ENCODE data around the gene CFAP20DC. TPM values are rescaled to one million over a fixed set of nuclear protein-coding genes. Genes with fewer than 3 reads are reported as not detected.
A peak's percentile ranks its signal among the peaks of the same experiment; 100 is the strongest.
"Not testable (repeated sequence)": the region's sequence is repeated elsewhere in the genome, so short reads cannot be mapped to it uniquely, and the experiment has no call there.

Gene CFAP20DC
- total and polyA plus RNA-seq, 9 donors, result 1.2 to 2.5 (median 1.9) TPM

DNA sequence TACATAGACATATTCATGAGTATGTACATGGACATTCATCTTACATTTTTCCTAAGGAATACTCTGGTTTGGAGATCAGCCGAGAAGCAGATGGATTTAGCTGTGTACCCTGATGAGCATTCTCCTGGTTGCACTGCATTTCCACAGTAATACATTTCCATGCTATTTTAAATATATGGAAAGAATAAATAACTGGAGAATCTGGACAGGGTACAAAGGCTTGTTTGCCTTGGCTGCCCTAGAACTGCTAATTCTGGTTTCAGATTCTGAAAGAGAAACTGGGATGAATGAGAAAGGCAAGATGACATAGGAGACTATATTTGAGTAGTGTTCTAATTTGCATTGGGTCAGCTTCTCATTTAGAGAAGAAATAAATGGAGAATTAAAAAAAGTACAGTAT lies 192.4 kb downstream of the CFAP20DC start:
- Histone ChIP-seq H3K4me1 (ENCODE audit: control insufficient read depth, insufficient read depth, low read length) (no peaks in the 10 kb centered on the region), H3K36me3 (ENCODE audit: control insufficient read depth, insufficient read depth, low read length) (no peaks in the 10 kb centered on the region), H3K27me3 (ENCODE audit: control insufficient read depth, insufficient read depth, low read length) (no peaks in the 10 kb centered on the region), H3K27ac (ENCODE audit: low read length) (no peak overlapping the region), H3K9me3 (replicated peaks; ENCODE audit: control insufficient read depth, low read depth, low read length) (no peaks in the 10 kb centered on the region), H3K4me3 (ENCODE audit: low read length) (no peak overlapping the region)
- DNase-seq, result peak; percentile 43
- WGBS (ENCODE audit: insufficient coverage), result no CpG with 5 or more reads among the region's 1 CpG

DNA sequence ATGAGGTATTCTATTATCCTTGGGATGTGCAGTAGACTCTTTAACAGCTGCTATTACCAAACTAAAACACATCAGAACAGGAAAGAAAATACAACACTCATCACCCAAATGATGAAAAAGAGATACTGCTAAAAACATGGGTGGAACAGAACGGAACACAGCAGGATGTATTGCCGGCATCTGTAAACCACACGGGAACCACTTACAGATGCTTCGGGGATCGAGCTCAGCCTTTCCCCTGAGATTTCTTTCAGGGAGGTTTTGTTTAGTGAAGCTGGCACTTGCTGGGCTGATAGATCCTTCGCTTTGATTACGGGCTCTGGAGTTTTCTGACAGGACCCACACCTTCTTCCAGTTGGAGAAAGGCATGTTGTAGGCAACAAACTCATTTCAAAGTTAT lies 201.0 kb downstream of the CFAP20DC start:
- no peak overlapping the region for H3K4me3 ChIP-seq (ENCODE audit: low read length)
- WGBS (ENCODE audit: insufficient coverage), result 65% methylated on average over 5 of the region's 7 CpGs
- DNase-seq, result no peak
- H3K9me3 ChIP-seq (replicated peaks; ENCODE audit: control insufficient read depth, low read depth, low read length), result no peaks in the 10 kb centered on the region
- H3K27me3 ChIP-seq (ENCODE audit: control insufficient read depth, insufficient read depth, low read length), result no peaks in the 10 kb centered on the region
- H3K36me3 ChIP-seq (ENCODE audit: control insufficient read depth, insufficient read depth, low read length), result no peaks in the 10 kb centered on the region
- H3K27ac ChIP-seq (ENCODE audit: low read length), result no peak overlapping the region
- no peaks in the 10 kb centered on the region for H3K4me1 ChIP-seq (ENCODE audit: control insufficient read depth, insufficient read depth, low read length)

DNA sequence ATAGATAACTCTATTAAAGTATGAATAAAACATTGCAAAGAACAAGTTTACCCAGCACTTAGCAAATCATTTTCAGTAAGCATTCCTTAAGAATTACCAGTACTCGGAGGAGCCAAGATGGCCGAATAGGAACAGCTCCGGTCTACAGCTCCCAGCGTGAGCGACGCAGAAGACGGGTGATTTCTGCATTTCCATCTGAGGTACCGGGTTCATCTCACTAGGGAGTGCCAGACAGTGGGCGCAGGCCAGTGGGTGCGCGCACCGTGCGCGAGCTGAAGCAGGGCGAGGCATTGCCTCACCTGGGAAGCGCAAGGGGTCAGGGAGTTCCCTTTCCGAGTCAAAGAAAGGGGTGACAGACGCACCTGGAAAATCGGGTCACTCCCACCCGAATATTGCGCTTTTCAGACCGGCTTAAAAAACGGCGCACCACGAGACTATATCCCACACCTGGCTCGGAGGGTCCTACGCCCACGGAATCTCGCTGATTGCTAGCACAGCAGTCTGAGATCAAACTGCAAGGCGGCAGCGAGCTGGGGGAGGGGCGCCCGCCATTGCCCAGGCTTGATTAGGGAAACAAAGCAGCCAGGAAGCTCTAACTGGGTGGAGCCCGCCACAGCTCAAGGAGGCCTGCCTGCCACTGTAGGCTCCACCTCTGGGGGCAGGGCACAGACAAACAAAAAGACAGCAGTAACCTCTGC lies 207.6 kb downstream of the CFAP20DC start:
- H3K27ac ChIP-seq (ENCODE audit: low read length); DNase-seq; H3K27me3 ChIP-seq (ENCODE audit: control insufficient read depth, insufficient read depth, low read length); H3K4me1 ChIP-seq (ENCODE audit: control insufficient read depth, insufficient read depth, low read length); H3K4me3 ChIP-seq (ENCODE audit: low read length); H3K36me3 ChIP-seq (ENCODE audit: control insufficient read depth, insufficient read depth, low read length); H3K9me3 ChIP-seq (replicated peaks; ENCODE audit: control insufficient read depth, low read depth, low read length): not testable (repeated sequence)
- 61% methylated on average over 5 of the region's 34 CpGs for WGBS (ENCODE audit: insufficient coverage)

DNA sequence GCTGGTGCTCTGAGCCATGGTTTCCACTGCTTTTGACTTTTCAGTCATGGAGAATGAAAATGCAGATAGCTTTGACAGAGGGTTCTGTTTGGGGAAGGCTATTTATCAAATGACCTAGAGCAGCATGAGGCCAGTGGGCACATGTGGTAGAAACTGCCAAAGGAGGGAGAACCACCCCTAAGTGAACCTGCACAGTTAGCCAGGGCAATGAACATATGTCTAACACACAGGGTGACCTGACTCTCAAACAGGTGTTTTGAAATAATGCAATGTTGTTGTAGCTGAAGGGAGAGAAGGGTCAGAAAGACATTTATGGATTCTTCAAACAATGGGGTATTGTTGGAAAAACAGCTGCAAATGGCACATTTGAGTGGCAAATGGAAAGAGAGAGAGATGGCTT lies 208.9 kb downstream of the CFAP20DC start:
- Histone ChIP-seq H3K27me3 (ENCODE audit: control insufficient read depth, insufficient read depth, low read length) (no peaks in the 10 kb centered on the region), H3K4me1 (ENCODE audit: control insufficient read depth, insufficient read depth, low read length) (no peaks in the 10 kb centered on the region), H3K27ac (ENCODE audit: low read length) (no peak overlapping the region), H3K9me3 (replicated peaks; ENCODE audit: control insufficient read depth, low read depth, low read length) (no peaks in the 10 kb centered on the region), H3K4me3 (ENCODE audit: low read length) (no peak overlapping the region), H3K36me3 (ENCODE audit: control insufficient read depth, insufficient read depth, low read length) (no peaks in the 10 kb centered on the region)
- DNase-seq, result no peak

DNA sequence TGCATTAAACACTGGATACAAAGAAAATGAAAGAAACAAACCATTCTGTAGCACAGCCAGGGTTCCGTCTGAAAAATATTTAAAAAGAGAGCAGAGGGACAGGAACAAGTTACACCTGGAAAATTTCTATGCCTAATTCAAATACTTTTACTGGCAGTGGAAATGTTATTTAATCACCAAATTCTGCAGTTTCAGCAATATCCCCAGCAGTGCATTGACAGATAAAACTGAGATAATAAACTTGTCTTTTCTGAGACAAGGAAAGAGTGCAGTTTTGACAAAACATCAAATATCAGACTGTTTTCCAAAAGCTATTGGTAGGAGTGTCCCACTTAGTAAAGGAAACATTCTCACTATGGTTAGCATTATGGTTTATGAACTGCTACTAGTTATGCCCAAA lies 209.9 kb downstream of the CFAP20DC start:
- Histone ChIP-seq H3K27ac (ENCODE audit: low read length) (no peak overlapping the region), H3K36me3 (ENCODE audit: control insufficient read depth, insufficient read depth, low read length) (no peaks in the 10 kb centered on the region), H3K9me3 (replicated peaks; ENCODE audit: control insufficient read depth, low read depth, low read length) (no peaks in the 10 kb centered on the region), H3K4me3 (ENCODE audit: low read length) (no peak overlapping the region), H3K27me3 (ENCODE audit: control insufficient read depth, insufficient read depth, low read length) (no peaks in the 10 kb centered on the region), H3K4me1 (ENCODE audit: control insufficient read depth, insufficient read depth, low read length) (no peaks in the 10 kb centered on the region)
- no peak for DNase-seq
- no CpG with 5 or more reads among the region's 1 CpG for WGBS (ENCODE audit: insufficient coverage)

DNA sequence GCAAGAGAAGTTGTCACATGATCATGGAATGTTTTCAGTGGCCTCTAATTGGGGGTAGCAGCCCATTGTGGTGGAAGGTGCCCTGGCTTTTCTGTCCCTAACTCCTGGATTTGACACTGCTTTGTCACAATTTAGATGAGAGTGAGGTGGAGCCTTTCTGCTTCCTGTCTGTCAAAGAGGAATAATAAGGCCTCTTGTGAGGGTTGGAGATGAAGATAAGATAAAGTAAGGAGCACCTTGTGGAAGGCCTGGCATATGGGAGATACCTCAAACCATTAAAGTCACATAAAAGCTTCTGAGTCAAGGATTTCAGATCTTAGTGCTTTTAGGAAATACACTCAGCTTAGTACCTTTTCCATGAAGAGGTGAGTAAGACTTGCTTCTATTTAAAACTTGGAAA lies 210.6 kb downstream of the CFAP20DC start:
- H3K4me3 ChIP-seq (ENCODE audit: low read length), result no peak overlapping the region
- no peak overlapping the region for H3K27ac ChIP-seq (ENCODE audit: low read length)
- H3K4me1 ChIP-seq (ENCODE audit: control insufficient read depth, insufficient read depth, low read length), result no peaks in the 10 kb centered on the region
- no peaks in the 10 kb centered on the region for H3K9me3 ChIP-seq (replicated peaks; ENCODE audit: control insufficient read depth, low read depth, low read length)
- no peak for DNase-seq
- no peaks in the 10 kb centered on the region for H3K36me3 ChIP-seq (ENCODE audit: control insufficient read depth, insufficient read depth, low read length)
- H3K27me3 ChIP-seq (ENCODE audit: control insufficient read depth, insufficient read depth, low read length), result no peaks in the 10 kb centered on the region

DNA sequence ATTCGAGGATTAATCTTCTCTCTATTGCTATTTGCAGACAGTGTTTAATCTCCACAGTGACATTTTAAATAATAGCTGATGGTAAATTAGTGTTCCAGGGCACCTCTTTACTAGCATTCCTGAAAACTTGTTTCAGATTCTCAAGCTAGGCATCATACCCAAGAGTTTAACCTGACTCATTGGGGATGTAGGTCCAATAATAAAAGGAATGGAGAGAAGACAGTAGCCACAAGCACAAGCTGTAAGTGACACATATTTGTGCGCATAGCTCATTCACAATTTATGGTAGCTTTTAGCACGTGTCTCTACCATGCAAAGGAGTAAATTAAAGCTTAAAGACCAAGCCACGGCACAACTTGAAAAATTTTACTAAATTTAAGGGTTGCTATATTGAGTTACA lies 212.0 kb downstream of the CFAP20DC start:
- WGBS (ENCODE audit: insufficient coverage), result 90% methylated on average over 3 of the region's 4 CpGs
- Histone ChIP-seq H3K27me3 (ENCODE audit: control insufficient read depth, insufficient read depth, low read length) (no peaks in the 10 kb centered on the region), H3K4me3 (ENCODE audit: low read length) (no peak overlapping the region), H3K4me1 (ENCODE audit: control insufficient read depth, insufficient read depth, low read length) (no peaks in the 10 kb centered on the region), H3K27ac (ENCODE audit: low read length) (no peak overlapping the region), H3K36me3 (ENCODE audit: control insufficient read depth, insufficient read depth, low read length) (no peaks in the 10 kb centered on the region), H3K9me3 (replicated peaks; ENCODE audit: control insufficient read depth, low read depth, low read length) (no peaks in the 10 kb centered on the region)
- DNase-seq, result no peak

DNA sequence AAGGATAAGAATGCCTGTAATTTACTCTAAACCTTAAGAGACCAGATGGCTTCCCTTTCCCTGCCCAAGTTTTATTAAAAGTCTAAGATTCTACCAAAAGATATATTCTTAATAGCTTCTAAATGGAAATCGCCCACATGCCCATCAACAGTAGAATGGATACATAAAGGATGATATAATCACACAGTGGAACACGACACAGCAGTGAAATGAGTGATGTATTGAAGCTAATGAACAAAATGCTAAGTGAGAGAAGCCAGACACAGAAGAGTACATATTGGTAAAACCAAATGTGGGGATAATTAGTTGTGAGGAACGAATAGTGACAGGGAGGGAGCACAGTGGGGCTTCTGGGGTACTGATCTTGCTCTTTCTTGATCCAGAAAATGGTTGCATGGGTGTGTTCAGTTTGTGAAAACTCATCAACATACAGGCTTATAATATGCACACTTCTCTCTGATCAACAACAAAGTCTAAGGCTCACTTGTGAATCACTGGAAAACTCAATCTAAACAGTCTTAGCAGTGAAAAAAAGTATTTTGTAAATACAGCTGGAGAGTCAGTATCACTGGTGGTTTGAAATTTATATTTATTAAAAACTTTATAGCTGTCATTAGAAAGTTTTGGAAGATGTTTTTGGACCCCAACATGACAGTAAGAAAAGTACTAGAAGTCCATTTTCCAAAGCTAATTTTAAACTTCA lies 212.5 kb downstream of the CFAP20DC start:
- no peak overlapping the region for H3K27ac ChIP-seq (ENCODE audit: low read length)
- H3K36me3 ChIP-seq (ENCODE audit: control insufficient read depth, insufficient read depth, low read length), result no peaks in the 10 kb centered on the region
- H3K27me3 ChIP-seq (ENCODE audit: control insufficient read depth, insufficient read depth, low read length), result no peaks in the 10 kb centered on the region
- H3K4me3 ChIP-seq (ENCODE audit: low read length), result no peak overlapping the region
- no peak for DNase-seq
- H3K4me1 ChIP-seq (ENCODE audit: control insufficient read depth, insufficient read depth, low read length), result no peaks in the 10 kb centered on the region
- 86% methylated on average over 1 of the region's 3 CpGs for WGBS (ENCODE audit: insufficient coverage)
- H3K9me3 ChIP-seq (replicated peaks; ENCODE audit: control insufficient read depth, low read depth, low read length), result no peaks in the 10 kb centered on the region

DNA sequence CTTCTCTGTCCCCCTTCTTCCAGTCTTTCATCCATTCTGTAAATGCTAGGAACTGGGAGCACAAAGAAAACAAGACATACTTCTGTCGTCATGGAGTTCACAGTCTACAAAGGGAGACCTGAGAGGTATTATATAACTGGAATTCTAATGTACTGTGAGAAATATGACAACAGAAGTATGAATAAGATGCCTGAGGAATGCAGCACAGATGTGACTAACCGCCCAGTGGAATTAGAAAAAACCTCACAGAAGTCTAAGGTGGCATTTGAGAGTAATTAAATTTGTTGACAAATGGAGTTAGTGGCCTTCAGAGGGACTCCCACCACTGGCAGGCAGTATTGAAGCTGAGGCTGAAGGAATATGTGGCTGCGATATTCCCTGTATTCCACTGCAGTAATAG lies 214.7 kb downstream of the CFAP20DC start:
- no peaks in the 10 kb centered on the region for H3K9me3 ChIP-seq (replicated peaks; ENCODE audit: control insufficient read depth, low read depth, low read length)
- peaks cover under 1% of the 10 kb centered on the region for H3K4me1 ChIP-seq (ENCODE audit: control insufficient read depth, insufficient read depth, low read length)
- no peaks in the 10 kb centered on the region for H3K27me3 ChIP-seq (ENCODE audit: control insufficient read depth, insufficient read depth, low read length)
- no peaks in the 10 kb centered on the region for H3K36me3 ChIP-seq (ENCODE audit: control insufficient read depth, insufficient read depth, low read length)
- peak; percentile 10 for DNase-seq
- no peak overlapping the region for H3K27ac ChIP-seq (ENCODE audit: low read length)
- no CpG with 5 or more reads among the region's 3 CpGs for WGBS (ENCODE audit: insufficient coverage)
- no peak overlapping the region for H3K4me3 ChIP-seq (ENCODE audit: low read length)

DNA sequence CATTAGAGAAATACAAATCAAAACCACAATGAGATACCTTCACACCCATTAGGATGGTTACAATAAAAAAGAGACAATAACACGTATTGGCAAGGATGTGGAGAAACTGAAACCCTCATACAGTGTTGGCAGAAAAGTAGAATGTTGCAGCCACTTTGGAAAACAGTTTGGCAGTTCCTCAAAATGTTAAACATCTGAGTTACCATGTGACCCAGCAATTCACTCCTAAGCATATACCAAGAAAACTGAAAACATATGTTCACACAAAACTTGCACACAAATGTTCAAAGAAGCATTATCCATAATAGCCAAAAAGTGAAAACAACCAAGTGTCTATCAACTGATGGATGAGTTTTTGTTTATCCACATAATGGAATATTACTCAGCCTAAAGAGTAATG lies 216.3 kb downstream of the CFAP20DC start:
- H3K27ac ChIP-seq (ENCODE audit: low read length), result peak overlapping the region; percentile 0
- no peaks in the 10 kb centered on the region for H3K9me3 ChIP-seq (replicated peaks; ENCODE audit: control insufficient read depth, low read depth, low read length)
- no CpG with 5 or more reads among the region's 1 CpG for WGBS (ENCODE audit: insufficient coverage)
- DNase-seq, result peak; percentile 77
- no peaks in the 10 kb centered on the region for H3K36me3 ChIP-seq (ENCODE audit: control insufficient read depth, insufficient read depth, low read length)
- H3K27me3 ChIP-seq (ENCODE audit: control insufficient read depth, insufficient read depth, low read length), result no peaks in the 10 kb centered on the region
- no peak overlapping the region for H3K4me3 ChIP-seq (ENCODE audit: low read length)
- peaks cover 4% of the 10 kb centered on the region for H3K4me1 ChIP-seq (ENCODE audit: control insufficient read depth, insufficient read depth, low read length)

All from muscle of leg (tissue), 11 donors.